Right hindlimb (tissue), 1 donor: Measurements from ENCODE around the gene GEMIN7.
A peak's percentile ranks its signal among the peaks of the same experiment; 100 is the strongest.

Experiments used
- DNase-seq: peaks from one replicate; pipeline ENCODE4 v3.0.0-alpha.2; 2018

GEMIN7 gene

GRCh38 chr19:45063851-45064801 lies 14.9 kb upstream of the GEMIN7 start:
- no peak for DNase-seq

GRCh38 chr19:45066921-45067661 lies 12.0 kb upstream of the GEMIN7 start:
- no peak for DNase-seq

- no peak for DNase-seq
These were observed 11.0 kb upstream of the GEMIN7 start for GRCh38 chr19:45068041-45068440.

- DNase-seq, result no peak
These were observed 10.0 kb upstream of the GEMIN7 start for GRCh38 chr19:45069056-45069455.

- no peak for DNase-seq
These were observed 8.8 kb upstream of the GEMIN7 start for GRCh38 chr19:45070214-45070613.

- DNase-seq, result no peak
These were observed 8.1 kb upstream of the GEMIN7 start for GRCh38 chr19:45070861-45071544.

GRCh38 chr19:45071545-45071938 lies 7.5 kb upstream of the GEMIN7 start:
- no peak for DNase-seq

- no peak for DNase-seq
These were observed 6.9 kb upstream of the GEMIN7 start for GRCh38 chr19:45071969-45072790.

- no peak for DNase-seq
These were observed 4.2 kb upstream of the GEMIN7 start for GRCh38 chr19:45074744-45075300.

- DNase-seq, result peak; percentile 65
These were observed 3.6 kb upstream of the GEMIN7 start for GRCh38 chr19:45075301-45076028.

- peak; percentile 54 for DNase-seq
These were observed 2.8 kb upstream of the GEMIN7 start, which contains the start of gene ZNF296 for GRCh38 chr19:45076029-45076850. Gene ZNF296, minus strand, starts transcription at chr19:45076478. Its CDS starts 105 bp downstream, at chr19:45076373.

GRCh38 chr19:45076851-45077730 lies 2.0 kb upstream of the GEMIN7 start:
- DNase-seq, result no peak

- DNase-seq, result no peak
These were observed 534 bp upstream of the GEMIN7 start for GRCh38 chr19:45078390-45079062.

GRCh38 chr19:45079911-45080370 lies 881 bp downstream of the GEMIN7 start:
- DNase-seq, result no peak

GRCh38 chr19:45082170-45082569 lies 3.1 kb downstream of the GEMIN7 start:
- no peak for DNase-seq

GRCh38 chr19:45086480-45086879 lies 7.4 kb downstream of the GEMIN7 start:
- no peak for DNase-seq

GRCh38 chr19:45087531-45087930 lies 8.5 kb downstream of the GEMIN7 start:
- DNase-seq, result no peak

GRCh38 chr19:45090034-45090433 lies 11.0 kb downstream of the GEMIN7 start:
- no peak for DNase-seq

- no peak for DNase-seq
These were observed 11.5 kb downstream of the GEMIN7 start for GRCh38 chr19:45090606-45091005.
